ENCODE results near the gene CKMT2. TPM values are rescaled to one million over a fixed set of nuclear protein-coding genes. Genes with fewer than 3 reads are reported as not detected.

The CKMT2 gene
- total RNA-seq, result 10 to 100 TPM in 1 of 4 donors, 1 to 10 TPM in 3; 2.5 to 12.3 (median 6.5) TPM

DNA sequence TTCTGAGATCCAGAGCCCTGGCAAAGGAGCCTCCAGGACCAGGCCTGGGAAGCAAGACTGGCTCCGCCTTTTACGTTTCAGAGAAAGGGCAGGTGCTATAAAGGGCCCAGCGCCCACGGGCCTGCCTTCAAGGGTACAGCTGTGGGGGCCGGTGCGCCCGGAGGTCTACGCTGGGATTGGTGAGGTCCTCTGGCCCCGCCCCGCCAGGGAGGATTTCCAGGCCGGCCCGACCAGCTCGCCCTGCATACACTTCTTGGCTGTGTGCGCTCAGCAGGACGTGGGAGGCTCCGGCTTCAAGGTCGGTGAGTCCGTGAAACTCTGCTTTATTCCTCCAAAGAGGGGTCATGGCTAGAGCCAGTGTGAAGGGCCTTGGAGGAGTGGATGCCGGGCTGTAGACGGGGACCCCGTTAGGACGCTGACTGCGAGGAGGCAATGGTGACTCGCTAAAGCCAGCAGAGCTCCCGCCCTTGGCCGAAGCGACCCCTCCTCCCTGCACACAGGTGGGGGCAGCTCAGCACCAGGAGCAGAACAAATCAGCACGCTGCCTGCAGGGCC lies at the start of gene CKMT2:
Gene CKMT2 (plus strand): TSS at position 243 of the 555 bp plus-strand sequence. CDS start 17,811 bp downstream, outside the sequence.
- H3K27ac ChIP-seq, result peak within 1 kb of the TSS; percentile 5
- peaks cover 24% of the 10 kb centered on the region for H3K4me1 ChIP-seq
- H3K36me3 ChIP-seq, result no peaks in the 10 kb centered on the region
- no peaks in the 10 kb centered on the region for H3K27me3 ChIP-seq
- 22% methylated on average over 11 of the region's 28 CpGs for WGBS
- H3K9me3 ChIP-seq, result no peaks in the 10 kb centered on the region
- H3K4me3 ChIP-seq, result peak within 1 kb of the TSS; percentile 28
- DNase-seq (ENCODE audit: low spot score in 2 of 2), result peak; percentile 74 to 84
- TF ChIP-seq POLR2A (IDR thresholded peaks at IDR 0.05), result no peak
- TF ChIP-seq EP300 (IDR thresholded peaks at IDR 0.05), result no peak
- TF ChIP-seq POLR2AphosphoS5 (IDR thresholded peaks at IDR 0.05), result no peak
- TF ChIP-seq, protein P1, sequence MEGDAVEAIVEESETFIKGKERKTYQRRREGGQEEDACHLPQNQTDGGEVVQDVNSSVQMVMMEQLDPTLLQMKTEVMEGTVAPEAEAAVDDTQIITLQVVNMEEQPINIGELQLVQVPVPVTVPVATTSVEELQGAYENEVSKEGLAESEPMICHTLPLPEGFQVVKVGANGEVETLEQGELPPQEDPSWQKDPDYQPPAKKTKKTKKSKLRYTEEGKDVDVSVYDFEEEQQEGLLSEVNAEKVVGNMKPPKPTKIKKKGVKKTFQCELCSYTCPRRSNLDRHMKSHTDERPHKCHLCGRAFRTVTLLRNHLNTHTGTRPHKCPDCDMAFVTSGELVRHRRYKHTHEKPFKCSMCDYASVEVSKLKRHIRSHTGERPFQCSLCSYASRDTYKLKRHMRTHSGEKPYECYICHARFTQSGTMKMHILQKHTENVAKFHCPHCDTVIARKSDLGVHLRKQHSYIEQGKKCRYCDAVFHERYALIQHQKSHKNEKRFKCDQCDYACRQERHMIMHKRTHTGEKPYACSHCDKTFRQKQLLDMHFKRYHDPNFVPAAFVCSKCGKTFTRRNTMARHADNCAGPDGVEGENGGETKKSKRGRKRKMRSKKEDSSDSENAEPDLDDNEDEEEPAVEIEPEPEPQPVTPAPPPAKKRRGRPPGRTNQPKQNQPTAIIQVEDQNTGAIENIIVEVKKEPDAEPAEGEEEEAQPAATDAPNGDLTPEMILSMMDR (IDR thresholded peaks at IDR 0.05), result no peak

DNA sequence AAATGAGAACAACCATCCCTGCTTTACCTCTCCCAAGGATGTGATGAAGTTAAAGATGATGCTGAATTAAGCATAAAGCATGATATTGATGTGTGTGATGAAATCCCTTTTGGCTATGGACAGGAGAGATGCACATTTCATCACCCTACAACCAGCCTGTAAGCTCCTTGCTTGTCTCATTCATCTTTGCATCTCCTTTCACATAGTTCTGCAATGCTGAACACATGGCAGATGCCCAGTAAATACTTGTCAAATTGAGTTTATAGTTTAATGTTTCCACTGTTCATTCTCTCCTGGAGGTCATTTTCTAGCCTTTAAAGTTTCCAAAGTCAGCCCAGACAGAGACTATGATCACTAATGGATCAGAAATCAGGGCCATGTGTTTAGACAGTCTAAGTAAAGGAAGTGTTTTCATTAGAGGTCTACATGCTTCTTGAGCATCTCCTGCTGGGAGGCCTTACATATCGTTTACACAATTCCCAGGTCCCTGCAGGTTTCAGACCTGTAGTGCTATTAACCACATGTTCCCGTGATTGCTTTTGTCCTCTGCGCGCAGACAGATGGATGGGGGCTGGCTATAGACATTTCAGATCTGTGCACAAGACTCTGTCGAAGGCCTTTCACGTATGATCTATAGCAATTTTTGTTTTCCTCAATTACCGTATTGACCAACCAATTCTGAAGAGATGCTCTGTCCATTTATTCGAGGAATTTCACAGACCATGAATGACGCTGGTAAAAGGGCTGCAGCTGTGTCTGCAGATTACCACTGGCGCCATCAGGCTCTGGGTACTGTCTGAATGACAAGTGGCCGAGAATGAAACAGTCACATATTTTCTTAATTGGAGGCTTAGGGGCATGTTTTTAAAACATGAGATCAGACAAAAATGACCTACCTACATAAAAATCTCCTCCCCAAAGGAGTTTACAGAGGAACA lies 49.0 kb upstream of the CKMT2 start:
- Histone ChIP-seq H3K4me1 (no peaks in the 10 kb centered on the region), H3K27me3 (no peaks in the 10 kb centered on the region), H3K36me3 (no peaks in the 10 kb centered on the region), H3K27ac (no peak overlapping the region), H3K4me3 (no peak overlapping the region), H3K9me3 (no peaks in the 10 kb centered on the region)
- TF ChIP-seq POLR2A (IDR thresholded peaks at IDR 0.05) (no peak), POLR2AphosphoS5 (IDR thresholded peaks at IDR 0.05) (no peak), EP300 (IDR thresholded peaks at IDR 0.05) (no peak)
- TF ChIP-seq, protein P1 (IDR thresholded peaks at IDR 0.05), result no peak
- 75% methylated on average over 11 of the region's 11 CpGs for WGBS
- DNase-seq (ENCODE audit: low spot score in 2 of 2), result no peak

DNA sequence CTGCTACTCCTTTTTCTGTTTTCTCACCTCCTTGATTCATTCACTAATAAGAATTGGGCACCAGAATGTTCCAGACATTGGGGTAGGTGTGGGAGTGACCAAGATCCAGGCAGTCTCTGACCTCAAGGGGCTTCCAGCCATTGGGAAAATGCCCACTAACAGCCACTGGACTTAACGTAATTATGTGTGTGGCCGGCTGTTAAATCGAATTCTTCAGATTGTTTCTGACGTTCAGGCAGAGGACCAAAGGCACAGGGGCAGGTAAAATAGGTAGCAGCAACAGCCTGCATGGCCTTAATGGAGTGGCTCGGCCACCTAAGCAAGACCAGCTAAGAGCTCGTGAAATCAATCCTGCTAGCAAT lies 48.4 kb upstream of the CKMT2 start:
- Histone ChIP-seq H3K4me1 (no peaks in the 10 kb centered on the region), H3K27ac (no peak overlapping the region), H3K36me3 (no peaks in the 10 kb centered on the region), H3K4me3 (no peak overlapping the region), H3K9me3 (no peaks in the 10 kb centered on the region), H3K27me3 (no peaks in the 10 kb centered on the region)
- no peak for DNase-seq (ENCODE audit: low spot score in 2 of 2)
- no peak for TF ChIP-seq POLR2AphosphoS5 (IDR thresholded peaks at IDR 0.05)
- TF ChIP-seq, protein P1 (IDR thresholded peaks at IDR 0.05), result no peak
- no peak for TF ChIP-seq POLR2A (IDR thresholded peaks at IDR 0.05)
- no peak for TF ChIP-seq EP300 (IDR thresholded peaks at IDR 0.05)
- 78% methylated on average over 6 of the region's 6 CpGs for WGBS

DNA sequence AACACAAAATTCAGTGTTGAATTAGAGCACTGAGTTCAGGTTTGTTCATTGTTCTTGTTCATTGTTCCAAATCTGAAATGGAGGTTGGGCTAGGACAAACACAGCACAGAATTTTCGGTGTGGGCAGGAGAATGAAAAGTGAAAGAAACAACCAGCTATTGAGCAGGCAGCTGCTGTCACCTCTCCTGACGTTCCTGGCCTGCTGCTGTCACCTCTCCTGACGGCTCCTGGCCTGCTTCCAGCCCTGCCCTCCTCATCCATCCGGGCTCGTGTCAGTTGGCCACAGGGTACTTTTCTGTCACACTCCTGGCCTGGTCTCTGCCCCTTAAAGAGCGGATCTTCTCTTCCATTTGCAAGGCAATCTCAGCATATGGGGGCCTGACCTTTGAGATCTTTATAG lies 45.2 kb upstream of the CKMT2 start:
- Histone ChIP-seq H3K27me3 (no peaks in the 10 kb centered on the region), H3K4me1 (no peaks in the 10 kb centered on the region), H3K36me3 (no peaks in the 10 kb centered on the region), H3K9me3 (no peaks in the 10 kb centered on the region), H3K4me3 (no peak overlapping the region), H3K27ac (no peak overlapping the region)
- no peak for DNase-seq (ENCODE audit: low spot score in 2 of 2)
- WGBS, result 41% methylated on average over 6 of the region's 6 CpGs
- TF ChIP-seq POLR2A (IDR thresholded peaks at IDR 0.05), result no peak
- TF ChIP-seq EP300 (IDR thresholded peaks at IDR 0.05), result no peak
- TF ChIP-seq, protein P1 (IDR thresholded peaks at IDR 0.05), result no peak
- TF ChIP-seq POLR2AphosphoS5 (IDR thresholded peaks at IDR 0.05), result no peak

DNA sequence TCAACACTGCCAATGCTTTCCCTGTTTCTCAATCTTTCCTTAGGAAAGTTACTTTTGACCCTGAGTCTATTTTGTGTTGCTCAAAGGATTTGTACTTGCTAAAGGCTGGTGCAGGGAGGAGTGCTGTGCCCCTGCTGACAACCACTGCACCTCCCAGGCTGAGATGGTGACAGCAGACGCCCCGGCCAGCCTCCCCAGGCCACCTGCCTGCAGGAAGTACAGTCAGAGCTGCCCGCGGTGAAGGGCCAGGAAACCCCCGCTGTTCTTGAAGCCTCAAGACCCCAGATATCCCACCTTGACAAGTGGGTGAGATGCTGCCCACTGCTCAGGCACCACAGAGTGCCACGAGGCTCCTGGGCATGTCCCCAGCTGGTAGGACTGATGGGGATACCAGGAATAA lies 44.2 kb upstream of the CKMT2 start:
- WGBS, result 78% methylated on average over 4 of the region's 6 CpGs

More for the DNA sequence above, 44.2 kb upstream of the CKMT2 start:
- TF ChIP-seq, protein P1 (IDR thresholded peaks at IDR 0.05), result no peak
- no peak for TF ChIP-seq EP300 (IDR thresholded peaks at IDR 0.05)
- no peak for TF ChIP-seq POLR2AphosphoS5 (IDR thresholded peaks at IDR 0.05)
- no peak for TF ChIP-seq POLR2A (IDR thresholded peaks at IDR 0.05)
- Histone ChIP-seq H3K36me3 (no peaks in the 10 kb centered on the region), H3K9me3 (no peaks in the 10 kb centered on the region), H3K27ac (no peak overlapping the region), H3K4me3 (no peak overlapping the region), H3K27me3 (no peaks in the 10 kb centered on the region), H3K4me1 (no peaks in the 10 kb centered on the region)
- DNase-seq (ENCODE audit: low spot score in 2 of 2), result no peak

Measured in suprapubic skin (tissue), 4 donors.